ENCODE results near the gene ATP1B2.

- TF ChIP-seq CEBPB (IDR thresholded peaks at IDR 0.05) = no peak
- no peak for TF ChIP-seq E2F6 (IDR thresholded peaks at IDR 0.05; ENCODE audit: borderline replicate concordance, low read depth)
- no peak for TF ChIP-seq RAD21 (conservative IDR thresholded peaks at IDR 0.05 in 1 of 2, IDR thresholded peaks at IDR 0.05 in 1 of 2)
- TF ChIP-seq CBX2 (IDR thresholded peaks at IDR 0.05; ENCODE audit: borderline replicate concordance, low read depth) = no peak
- TF ChIP-seq CTCF (IDR thresholded peaks at IDR 0.05) = no peak
- no peak for TF ChIP-seq NFE2L2 (conservative IDR thresholded peaks at IDR 0.05; ENCODE audit: low read length)
- no peak for TF ChIP-seq POLR2A (IDR thresholded peaks at IDR 0.05; ENCODE audit: low read length)
These were observed 455 bp downstream of the ATP1B2 start for GRCh38 chr17:7651097-7651664.

Data from A549 (cell line).